Fibroblast of skin of right quadriceps (primary cell): ENCODE data around the gene MEIOSIN.
"Not testable (repeated sequence)": the region's sequence is repeated elsewhere in the genome, so short reads cannot be mapped to it uniquely, and the experiment has no call there.

Experiments
- DNase-seq: peaks from one replicate; pipeline ENCODE4 v3.0.0-alpha.2; 2013

The MEIOSIN gene

GRCh38 chr19:45717983-45718650 lies 15.1 kb upstream of the MEIOSIN start:
- DNase-seq: no peak

GRCh38 chr19:45720065-45720464 lies 13.2 kb upstream of the MEIOSIN start:
- not testable (repeated sequence) for DNase-seq

- DNase-seq: not testable (repeated sequence)
Observed at GRCh38 chr19:45728683-45729082, 4.6 kb upstream of the MEIOSIN start.

GRCh38 chr19:45729800-45730290 lies 3.4 kb upstream of the MEIOSIN start:
- DNase-seq: no peak

GRCh38 chr19:45730368-45731288 lies 2.6 kb upstream of the MEIOSIN start, which contains the start of gene FBXO46:
FBXO46 (minus strand) TSS chr19:45730896; CDS start chr19:45713495, 17,401 bp downstream.
- peak; percentile 99 for DNase-seq

GRCh38 chr19:45739498-45740439 lies 6.5 kb downstream of the MEIOSIN start:
- no peak for DNase-seq

- DNase-seq: no peak
Observed at GRCh38 chr19:45742969-45743368, 9.7 kb downstream of the MEIOSIN start.

GRCh38 chr19:45745606-45746005 lies 12.4 kb downstream of the MEIOSIN start:
- DNase-seq: no peak

- DNase-seq: no peak
Observed at GRCh38 chr19:45746866-45747265, 13.6 kb downstream of the MEIOSIN start.

GRCh38 chr19:45747513-45747912 lies 14.3 kb downstream of the MEIOSIN start:
- no peak for DNase-seq

- DNase-seq: not testable (repeated sequence)
Observed at GRCh38 chr19:45751483-45751882, 18.2 kb downstream of the MEIOSIN start.

- no peak for DNase-seq
Observed at GRCh38 chr19:45752639-45753038, 19.4 kb downstream of the MEIOSIN start.

GRCh38 chr19:45753548-45753947 lies 20.3 kb downstream of the MEIOSIN start:
- DNase-seq: no peak

GRCh38 chr19:45754323-45754722 lies 21.1 kb downstream of the MEIOSIN start:
- DNase-seq: no peak

GRCh38 chr19:45757695-45758094 lies 24.5 kb downstream of the MEIOSIN start:
- no peak for DNase-seq

GRCh38 chr19:45758921-45759320 lies 25.7 kb downstream of the MEIOSIN start:
- DNase-seq: no peak

GRCh38 chr19:45761714-45762113 lies 28.5 kb downstream of the MEIOSIN start:
- no peak for DNase-seq

- no peak for DNase-seq
Observed at GRCh38 chr19:45762870-45763631, 29.8 kb downstream of the MEIOSIN start.

GRCh38 chr19:45763691-45764294 lies 30.6 kb downstream of the MEIOSIN start:
- no peak for DNase-seq

- no peak for DNase-seq
Observed at GRCh38 chr19:45764475-45764874, 31.2 kb downstream of the MEIOSIN start.

- no peak for DNase-seq
Observed at GRCh38 chr19:45764945-45765701, 31.9 kb downstream of the MEIOSIN start.
